Immature natural killer cell (primary cell): Measurements from ENCODE around the gene TMEM132C. TPM values are rescaled to one million over a fixed set of nuclear protein-coding genes. Genes with fewer than 3 reads are reported as not detected.
A peak's percentile ranks its signal among the peaks of the same experiment; 100 is the strongest.

Experiments
- DNase-seq, 3 donors: peaks; one replicate each; pipeline ENCODE4 v3.0.0; 2022; ENCODE audit warnings: mixed read lengths in 1 of 3
- H3K27ac Mint-ChIP-seq, 6 donors: one replicate each; pipeline ENCODE4 v1.8.0; 2020; ENCODE audit warnings: mixed read lengths in 6 of 6, mild to moderate bottlenecking in 5 of 6, inconsistent platforms in 4 of 6, moderate library complexity in 3 of 6
- H3K27me3 Mint-ChIP-seq, 3 donors: one replicate each; pipeline ENCODE4 v1.8.0; 2020 to 2021; ENCODE audit warnings: low read depth in 3 of 3, mild to moderate bottlenecking in 3 of 3, mixed read lengths in 3 of 3, moderate library complexity in 3 of 3, inconsistent platforms in 1 of 3
- H3K36me3 Mint-ChIP-seq, 3 donors: one replicate each; pipeline ENCODE4 v1.8.0; 2020; ENCODE audit warnings: mixed read lengths in 3 of 3, inconsistent platforms in 2 of 3, mild to moderate bottlenecking in 2 of 3
- H3K4me1 Mint-ChIP-seq, 2 donors: one replicate each; pipeline ENCODE4 v1.8.0; 2020; ENCODE audit warnings: inconsistent platforms in 2 of 2, mild to moderate bottlenecking in 2 of 2, mixed read lengths in 2 of 2, moderate library complexity in 1 of 2
- H3K4me3 Mint-ChIP-seq, 5 donors: one replicate each; pipeline ENCODE4 v1.8.0; 2020; ENCODE audit warnings: mild to moderate bottlenecking in 5 of 5, mixed read lengths in 5 of 5, inconsistent platforms in 3 of 5, moderate library complexity in 3 of 5
- H3K9me3 Mint-ChIP-seq, 6 donors: one replicate each; pipeline ENCODE4 v1.8.0; 2020; ENCODE audit warnings: mild to moderate bottlenecking in 6 of 6, mixed read lengths in 6 of 6, inconsistent platforms in 4 of 6, moderate library complexity in 3 of 6
- polyA plus RNA-seq, 3 donors: library from polyadenylated mRNA; unstranded; fragments of 300-500 nt; fragmentation: Illumina TruSeq; gene quantifications; one replicate each; pipeline ENCODE4 v1.2.3, GENCODE V29; 2021

Gene TMEM132C
- polyA plus RNA-seq, 3 donors from 2014 or later: 0.24 TPM; not detected in 2

- Mint-ChIP-seq H3K36me3 (peaks cover 0 to 6% (median 0%) of the 10 kb centered on the region in 3 donors), H3K4me1 (peaks cover 0 to 3% of the 10 kb centered on the region in 2 donors), H3K9me3 (peaks cover 0 to 5% (median 0%) of the 10 kb centered on the region in 6 donors), H3K27ac (no peak overlapping the region), H3K4me3 (no peak overlapping the region), H3K27me3 (peaks cover 8 to 29% (median 12%) of the 10 kb centered on the region in 3 donors)
- no peak for DNase-seq
Measured at GRCh38 chr12:128266086-128266485, 884 bp upstream of the TMEM132C start.

- DNase-seq: no peak
- Mint-ChIP-seq H3K27me3 (peaks cover 11 to 29% (median 12%) of the 10 kb centered on the region in 3 donors), H3K4me1 (peaks cover 0 to 3% of the 10 kb centered on the region in 2 donors), H3K9me3 (peaks cover 0 to 5% (median 0%) of the 10 kb centered on the region in 6 donors), H3K27ac (no peak overlapping the region), H3K36me3 (peaks cover 0 to 6% (median 0%) of the 10 kb centered on the region in 3 donors), H3K4me3 (no peak overlapping the region)
Measured at GRCh38 chr12:128266541-128267130, 334 bp upstream of the TMEM132C start.

GRCh38 chr12:128267651-128268378, 845 bp downstream of the TMEM132C start:
- Mint-ChIP-seq H3K27me3 (peaks cover 12 to 31% (median 15%) of the 10 kb centered on the region in 3 donors), H3K9me3 (peaks cover 0 to 5% (median 2%) of the 10 kb centered on the region in 6 donors), H3K4me1 (peaks cover 0 to 3% of the 10 kb centered on the region in 2 donors), H3K27ac (no peak overlapping the region), H3K36me3 (peaks cover 0 to 6% (median 0%) of the 10 kb centered on the region in 3 donors), H3K4me3 (no peak overlapping the region)
- DNase-seq: no peak

GRCh38 chr12:128268379-128268995, 1.5 kb downstream of the TMEM132C start:
- Mint-ChIP-seq H3K27ac (no peak overlapping the region), H3K4me1 (peaks cover 0 to 3% of the 10 kb centered on the region in 2 donors), H3K36me3 (peaks cover 0 to 6% (median 0%) of the 10 kb centered on the region in 3 donors), H3K4me3 (peak overlapping the region in 1 of 5 donors; percentile 20), H3K27me3 (peaks cover 12 to 31% (median 15%) of the 10 kb centered on the region in 3 donors), H3K9me3 (peaks cover 0 to 5% (median 3%) of the 10 kb centered on the region in 6 donors)
- no peak for DNase-seq

GRCh38 chr12:128269181-128269591, 2.2 kb downstream of the TMEM132C start:
- Mint-ChIP-seq H3K27ac (no peak overlapping the region), H3K4me3 (no peak overlapping the region), H3K27me3 (peaks cover 8 to 30% (median 15%) of the 10 kb centered on the region in 3 donors), H3K9me3 (peaks cover 0 to 10% (median 4%) of the 10 kb centered on the region in 6 donors), H3K4me1 (peaks cover 0 to 3% of the 10 kb centered on the region in 2 donors), H3K36me3 (peaks cover 0 to 6% (median 0%) of the 10 kb centered on the region in 3 donors)
- DNase-seq: no peak

GRCh38 chr12:128276471-128276870, 9.5 kb downstream of the TMEM132C start:
- Mint-ChIP-seq H3K36me3 (no peaks in the 10 kb centered on the region), H3K4me1 (no peaks in the 10 kb centered on the region), H3K27me3 (peaks cover 4 to 8% (median 6%) of the 10 kb centered on the region in 3 donors), H3K9me3 (peaks cover 0 to 15% (median 3%) of the 10 kb centered on the region in 6 donors), H3K4me3 (no peak overlapping the region), H3K27ac (no peak overlapping the region)
- no peak for DNase-seq

GRCh38 chr12:128286970-128287369, 20.0 kb downstream of the TMEM132C start:
- H3K9me3 Mint-ChIP-seq: peaks cover 0 to 2% (median 0%) of the 10 kb centered on the region in 6 donors
- H3K27ac Mint-ChIP-seq: no peak overlapping the region
- H3K4me1 Mint-ChIP-seq: no peaks in the 10 kb centered on the region

GRCh38 chr12:128288357-128288756, 21.4 kb downstream of the TMEM132C start:
- Mint-ChIP-seq H3K27ac (no peak overlapping the region), H3K9me3 (peaks cover 0 to under 1% (median 0%) of the 10 kb centered on the region in 6 donors), H3K36me3 (no peaks in the 10 kb centered on the region), H3K27me3 (peaks cover 0 to 17% (median 3%) of the 10 kb centered on the region in 3 donors), H3K4me3 (no peak overlapping the region), H3K4me1 (no peaks in the 10 kb centered on the region)
- DNase-seq: no peak

More at GRCh38 chr12:128286970-128287369, 20.0 kb downstream of the TMEM132C start:
- Mint-ChIP-seq H3K36me3 (no peaks in the 10 kb centered on the region), H3K27me3 (peaks cover 0 to 20% (median 3%) of the 10 kb centered on the region in 3 donors), H3K4me3 (no peak overlapping the region)
- DNase-seq: no peak

- H3K4me3 Mint-ChIP-seq: no peak overlapping the region
- no peaks in the 10 kb centered on the region for H3K36me3 Mint-ChIP-seq
Measured at GRCh38 chr12:128288896-128289295, 21.9 kb downstream of the TMEM132C start.

GRCh38 chr12:128290938-128291337, 24.0 kb downstream of the TMEM132C start:
- H3K4me3 Mint-ChIP-seq: no peak overlapping the region
- H3K36me3 Mint-ChIP-seq: no peaks in the 10 kb centered on the region

More at GRCh38 chr12:128288896-128289295, 21.9 kb downstream of the TMEM132C start:
- no peak overlapping the region for H3K27ac Mint-ChIP-seq
- no peaks in the 10 kb centered on the region for H3K4me1 Mint-ChIP-seq
- peaks cover 0 to 14% (median 3%) of the 10 kb centered on the region in 3 donors for H3K27me3 Mint-ChIP-seq
- no peaks in the 10 kb centered on the region for H3K9me3 Mint-ChIP-seq
- no peak for DNase-seq

GRCh38 chr12:128298091-128298748, 31.2 kb downstream of the TMEM132C start:
- peaks cover 2 to 9% (median 6%) of the 10 kb centered on the region in 3 donors for H3K27me3 Mint-ChIP-seq
- H3K4me3 Mint-ChIP-seq: no peak overlapping the region
- no peak for DNase-seq
- H3K4me1 Mint-ChIP-seq: no peaks in the 10 kb centered on the region
- H3K9me3 Mint-ChIP-seq: peaks cover 0 to 7% (median 0%) of the 10 kb centered on the region in 6 donors
- no peak overlapping the region for H3K27ac Mint-ChIP-seq
- no peaks in the 10 kb centered on the region for H3K36me3 Mint-ChIP-seq

More at GRCh38 chr12:128290938-128291337, 24.0 kb downstream of the TMEM132C start:
- no peak for DNase-seq
- H3K9me3 Mint-ChIP-seq: no peaks in the 10 kb centered on the region
- peaks cover 2 to 17% (median 5%) of the 10 kb centered on the region in 3 donors for H3K27me3 Mint-ChIP-seq
- no peaks in the 10 kb centered on the region for H3K4me1 Mint-ChIP-seq
- no peak overlapping the region for H3K27ac Mint-ChIP-seq

- peaks cover 0 to 7% (median 4%) of the 10 kb centered on the region in 3 donors for H3K27me3 Mint-ChIP-seq
- H3K9me3 Mint-ChIP-seq: no peaks in the 10 kb centered on the region
- H3K36me3 Mint-ChIP-seq: no peaks in the 10 kb centered on the region
- no peak overlapping the region for H3K27ac Mint-ChIP-seq
- DNase-seq: no peak
- H3K4me1 Mint-ChIP-seq: no peaks in the 10 kb centered on the region
- no peak overlapping the region for H3K4me3 Mint-ChIP-seq
Measured at GRCh38 chr12:128305336-128305892, 38.4 kb downstream of the TMEM132C start.

GRCh38 chr12:128307791-128308190, 40.8 kb downstream of the TMEM132C start:
- no peak for DNase-seq
- no peak overlapping the region for H3K27ac Mint-ChIP-seq
- H3K27me3 Mint-ChIP-seq: peaks cover 2 to 6% (median 4%) of the 10 kb centered on the region in 3 donors
- no peaks in the 10 kb centered on the region for H3K9me3 Mint-ChIP-seq
- no peaks in the 10 kb centered on the region for H3K36me3 Mint-ChIP-seq
- no peaks in the 10 kb centered on the region for H3K4me1 Mint-ChIP-seq
- no peak overlapping the region for H3K4me3 Mint-ChIP-seq
